ENCODE data around the gene KIF18B.

- TF ChIP-seq EZH2 (IDR thresholded peaks at IDR 0.05; ENCODE audit: borderline replicate concordance, insufficient read depth, low read depth, low read length, poor library complexity, severe bottlenecking) (no peak), CTCF (IDR thresholded peaks at IDR 0.05) (peak; percentile 19)
These were observed 36.2 kb downstream of the KIF18B start for GRCh38 chr17:44911133-44912001.
